Sigmoid colon (tissue), 4 donors: Measurements from ENCODE around the gene TMEM222.

ENCODE experiments used
- CTCF ChIP-seq, 4 experiments: fragments of 450-650 bp in 3 of 4; fragments of 200-600 bp in 1 of 4; IDR thresholded peaks; one replicate each; pipeline ENCODE4 v1.5.1; 2016 to 2019; ENCODE audit warnings: antibody characterized with exemption in 4 of 4, mild to moderate bottlenecking in 3 of 4, moderate library complexity in 2 of 4
- EP300 ChIP-seq, 4 donors: sonication (generic); formaldehyde crosslinking; IDR thresholded peaks; one replicate each; pipeline ENCODE4 v1.6.1; 2017; ENCODE audit warnings: antibody characterized with exemption in 4 of 4
- POLR2A ChIP-seq, 2 donors: fragments of 450-650 bp; IDR thresholded peaks; one replicate each; pipeline ENCODE4 v1.6.1; 2016; ENCODE audit warnings: antibody characterized with exemption in 2 of 2, mild to moderate bottlenecking in 2 of 2, moderate library complexity in 2 of 2
- POLR2AphosphoS5 ChIP-seq, 4 donors: sonication (generic); formaldehyde crosslinking; IDR thresholded peaks; one replicate each; pipeline ENCODE4 v1.6.1; 2017; ENCODE audit warnings: antibody characterized with exemption in 4 of 4

- no peak for TF ChIP-seq CTCF (IDR thresholded peaks at IDR 0.05)
- TF ChIP-seq POLR2AphosphoS5 (IDR thresholded peaks at IDR 0.05) = no peak
- TF ChIP-seq POLR2A (IDR thresholded peaks at IDR 0.05) = no peak
- no peak for TF ChIP-seq EP300 (IDR thresholded peaks at IDR 0.05)
Observed at GRCh38 chr1:27377760-27378495, 56.0 kb downstream of the TMEM222 start.
